ENCODE data around the gene ART3. TPM values are rescaled to one million over a fixed set of nuclear protein-coding genes. Genes with fewer than 3 reads are reported as not detected.

ART3 gene
- total RNA-seq, 1 donor from 2014 or later, result not detected

DNA sequence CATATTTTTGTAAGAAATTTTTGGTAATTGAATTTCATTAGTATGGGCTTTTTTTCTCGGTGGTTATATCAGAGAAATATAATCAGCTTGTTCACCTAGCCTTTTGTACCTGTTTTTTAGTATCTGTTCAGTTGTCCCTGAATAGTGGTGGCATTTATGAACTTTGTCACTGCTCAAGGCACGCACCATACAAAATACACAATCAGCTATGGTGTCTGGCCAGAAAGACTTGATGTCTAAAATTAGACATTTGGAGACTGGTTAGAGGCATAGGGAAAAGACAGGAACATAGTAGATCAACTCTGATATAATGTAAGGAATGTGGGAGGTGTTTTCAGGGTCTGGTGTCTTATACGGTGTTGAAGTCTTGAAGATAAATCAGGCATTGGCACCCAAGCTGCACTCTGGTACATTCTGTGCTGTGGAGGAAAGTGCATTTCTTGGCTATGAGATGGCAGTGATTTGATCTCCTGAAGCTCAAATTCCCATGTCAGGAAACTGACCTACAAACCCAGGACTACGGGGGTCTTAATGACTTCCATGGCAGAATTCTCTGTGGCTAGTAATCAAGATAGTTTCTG lies 3.6 kb downstream of the ART3 start:
- Histone ChIP-seq H3K36me3 (ENCODE audit: control insufficient read depth, insufficient read depth, low read length) (no peaks in the 10 kb centered on the region), H3K27me3 (ENCODE audit: control insufficient read depth, insufficient read depth, low read length) (no peaks in the 10 kb centered on the region), H3K4me3 (ENCODE audit: low read depth, low read length) (no peak overlapping the region)
- DNase-seq (ENCODE audit: low read depth), result no peak
- TF ChIP-seq, protein P1, sequence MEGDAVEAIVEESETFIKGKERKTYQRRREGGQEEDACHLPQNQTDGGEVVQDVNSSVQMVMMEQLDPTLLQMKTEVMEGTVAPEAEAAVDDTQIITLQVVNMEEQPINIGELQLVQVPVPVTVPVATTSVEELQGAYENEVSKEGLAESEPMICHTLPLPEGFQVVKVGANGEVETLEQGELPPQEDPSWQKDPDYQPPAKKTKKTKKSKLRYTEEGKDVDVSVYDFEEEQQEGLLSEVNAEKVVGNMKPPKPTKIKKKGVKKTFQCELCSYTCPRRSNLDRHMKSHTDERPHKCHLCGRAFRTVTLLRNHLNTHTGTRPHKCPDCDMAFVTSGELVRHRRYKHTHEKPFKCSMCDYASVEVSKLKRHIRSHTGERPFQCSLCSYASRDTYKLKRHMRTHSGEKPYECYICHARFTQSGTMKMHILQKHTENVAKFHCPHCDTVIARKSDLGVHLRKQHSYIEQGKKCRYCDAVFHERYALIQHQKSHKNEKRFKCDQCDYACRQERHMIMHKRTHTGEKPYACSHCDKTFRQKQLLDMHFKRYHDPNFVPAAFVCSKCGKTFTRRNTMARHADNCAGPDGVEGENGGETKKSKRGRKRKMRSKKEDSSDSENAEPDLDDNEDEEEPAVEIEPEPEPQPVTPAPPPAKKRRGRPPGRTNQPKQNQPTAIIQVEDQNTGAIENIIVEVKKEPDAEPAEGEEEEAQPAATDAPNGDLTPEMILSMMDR (IDR thresholded peaks at IDR 0.05; ENCODE audit: insufficient read depth, low read length, poor library complexity, severe bottlenecking), result no peak

DNA sequence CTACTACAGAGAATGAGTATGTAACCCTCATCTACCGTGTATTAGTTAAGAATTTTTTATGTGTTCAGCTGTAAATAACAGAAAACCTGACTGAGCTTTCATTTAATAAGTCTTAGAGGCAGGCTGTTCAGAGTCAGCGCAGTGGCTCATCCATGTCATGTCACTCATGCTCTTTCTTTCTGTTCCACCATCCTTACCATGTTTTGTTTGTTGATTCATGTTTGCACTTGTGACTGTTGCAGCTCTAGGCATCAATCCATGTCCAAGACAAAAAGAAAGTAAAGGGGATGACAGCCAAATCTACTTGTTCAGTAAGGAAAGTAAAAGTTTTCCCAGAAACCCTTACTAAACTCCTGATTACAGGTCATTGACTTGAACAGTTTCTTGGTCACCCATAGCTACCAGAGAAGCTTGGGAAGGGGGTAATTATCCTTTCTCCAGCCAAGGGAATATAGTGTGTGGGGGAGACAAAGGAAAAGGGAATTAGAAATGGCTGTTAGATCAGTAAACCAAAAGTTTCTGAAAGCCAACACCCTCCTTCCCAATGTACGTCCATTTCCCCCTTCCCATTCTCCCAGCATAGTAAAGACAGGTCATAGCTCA lies 9.0 kb downstream of the ART3 start:
- Histone ChIP-seq H3K27me3 (ENCODE audit: control insufficient read depth, insufficient read depth, low read length) (no peaks in the 10 kb centered on the region), H3K4me3 (ENCODE audit: low read depth, low read length) (no peak overlapping the region), H3K36me3 (ENCODE audit: control insufficient read depth, insufficient read depth, low read length) (no peaks in the 10 kb centered on the region)
- TF ChIP-seq, protein P1 (IDR thresholded peaks at IDR 0.05; ENCODE audit: insufficient read depth, low read length, poor library complexity, severe bottlenecking), result no peak
- no peak for DNase-seq (ENCODE audit: low read depth)

DNA sequence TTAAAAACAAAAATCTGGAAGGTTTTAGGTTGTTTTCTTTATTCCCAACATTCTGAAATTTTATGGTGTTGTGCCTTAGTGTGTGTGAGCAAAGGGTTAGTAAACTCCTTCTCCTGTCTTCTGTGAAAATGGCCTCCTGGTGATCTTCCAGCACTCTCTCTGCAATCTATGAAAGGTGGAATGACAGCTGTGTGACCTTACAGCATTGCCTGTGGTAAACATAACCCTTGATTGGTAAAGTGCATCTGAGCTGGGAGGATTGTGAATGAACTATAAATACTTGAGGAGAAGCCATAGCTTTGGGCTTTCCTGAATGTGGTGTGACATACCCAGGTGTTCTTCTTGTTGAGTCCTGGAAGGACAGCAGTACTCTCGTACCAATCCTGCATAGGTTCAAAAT lies 10.0 kb downstream of the ART3 start:
- Histone ChIP-seq H3K4me3 (ENCODE audit: low read depth, low read length) (no peak overlapping the region), H3K36me3 (ENCODE audit: control insufficient read depth, insufficient read depth, low read length) (no peaks in the 10 kb centered on the region), H3K27me3 (ENCODE audit: control insufficient read depth, insufficient read depth, low read length) (no peaks in the 10 kb centered on the region)
- TF ChIP-seq, protein P1 (IDR thresholded peaks at IDR 0.05; ENCODE audit: insufficient read depth, low read length, poor library complexity, severe bottlenecking), result no peak
- no peak for DNase-seq (ENCODE audit: low read depth)

DNA sequence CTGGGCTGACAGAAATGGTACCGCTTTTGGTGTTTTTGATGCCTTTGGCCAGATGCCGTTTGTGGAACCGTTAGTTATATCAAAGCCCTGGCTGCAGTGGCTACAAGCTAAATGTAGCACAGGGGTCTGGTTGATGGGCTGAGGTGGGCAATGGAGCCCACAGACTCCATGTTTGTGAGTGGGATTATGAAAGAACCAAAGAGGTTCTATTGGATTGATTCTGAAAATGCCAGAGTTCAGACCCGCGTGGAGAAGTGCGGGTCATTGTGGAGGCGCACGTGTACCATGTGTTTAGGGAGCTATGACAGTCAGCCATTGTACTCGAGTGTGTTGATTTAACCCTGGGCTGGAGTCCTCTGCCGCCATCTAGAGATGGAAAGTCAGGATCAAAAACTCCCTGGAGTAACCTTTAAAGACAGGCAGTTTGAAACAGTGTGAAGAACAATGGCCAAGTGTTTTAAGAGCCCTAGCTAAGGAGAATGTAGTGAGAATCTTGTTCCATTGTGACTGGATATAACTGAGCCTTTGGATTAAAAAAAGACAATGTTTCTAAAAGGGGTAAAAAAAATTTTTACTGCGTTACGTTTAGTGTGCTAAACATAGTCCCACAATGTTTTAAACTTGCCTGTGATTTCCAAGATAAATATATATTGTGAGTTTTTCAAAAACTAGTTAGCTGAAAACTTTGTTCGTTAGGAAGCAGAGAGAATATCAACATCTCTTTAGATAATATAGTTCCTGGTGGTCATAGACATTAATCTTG lies 12.7 kb downstream of the ART3 start:
- DNase-seq (ENCODE audit: low read depth), result peak; percentile 25
- H3K4me3 ChIP-seq (ENCODE audit: low read depth, low read length), result no peak overlapping the region

DNA sequence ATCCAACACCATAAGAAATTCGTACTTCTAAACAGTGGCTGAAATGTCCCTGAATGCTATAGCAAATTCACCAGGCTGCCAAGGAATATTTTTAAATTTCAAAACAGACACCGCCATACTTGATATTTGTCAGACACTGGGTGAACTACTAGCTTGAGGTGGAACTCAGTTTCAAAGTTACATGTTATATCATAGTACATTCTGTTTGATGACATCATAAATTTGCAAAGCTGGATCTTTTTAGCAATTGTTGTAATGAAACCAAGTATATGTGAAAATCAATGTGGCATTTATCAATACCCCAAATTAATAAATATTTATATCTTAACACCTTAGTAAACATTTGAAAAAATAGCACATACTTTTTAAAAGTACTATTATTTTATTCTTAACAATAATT lies 14.2 kb downstream of the ART3 start:
- H3K4me3 ChIP-seq (ENCODE audit: low read depth, low read length), result no peak overlapping the region
- no peaks in the 10 kb centered on the region for H3K36me3 ChIP-seq (ENCODE audit: control insufficient read depth, insufficient read depth, low read length)
- no peak for DNase-seq (ENCODE audit: low read depth)
- TF ChIP-seq, protein P1 (IDR thresholded peaks at IDR 0.05; ENCODE audit: insufficient read depth, low read length, poor library complexity, severe bottlenecking), result no peak
- H3K27me3 ChIP-seq (ENCODE audit: control insufficient read depth, insufficient read depth, low read length), result no peaks in the 10 kb centered on the region

More for the DNA sequence above, 12.7 kb downstream of the ART3 start:
- Histone ChIP-seq H3K27me3 (ENCODE audit: control insufficient read depth, insufficient read depth, low read length) (no peaks in the 10 kb centered on the region), H3K36me3 (ENCODE audit: control insufficient read depth, insufficient read depth, low read length) (no peaks in the 10 kb centered on the region)
- TF ChIP-seq, protein P1 (IDR thresholded peaks at IDR 0.05; ENCODE audit: insufficient read depth, low read length, poor library complexity, severe bottlenecking), result peak; percentile 73

All from kidney epithelial cell (primary cell).